Measurements from ENCODE around the gene CR1. TPM values are rescaled to one million over a fixed set of nuclear protein-coding genes. Genes with fewer than 3 reads are reported as not detected.

CR1 gene
- total and polyA plus RNA-seq, 9 of the 15 experiments (the other 6 are each of a cell fraction or from before 2014, with no cell fraction given): 0.07 to 0.47 (median 0.18) TPM

- no peak for TF ChIP-seq REST (IDR thresholded peaks at IDR 0.05; ENCODE audit: borderline replicate concordance)
- TF ChIP-seq REST (CRISPR knock-in tag; IDR thresholded peaks at IDR 0.05; ENCODE audit: low read depth): no peak
- no peak; the same call in 1 of the 2 replicates for TF ChIP-seq ZNF239 (CRISPR knock-in tag; IDR thresholded peaks at IDR 0.05)
- no peak for TF ChIP-seq NFXL1 (CRISPR knock-in tag; IDR thresholded peaks at IDR 0.05)
- no peak for TF ChIP-seq IRF2 (CRISPR knock-in tag; IDR thresholded peaks at IDR 0.05)
- TF ChIP-seq POLR2A (conservative IDR thresholded peaks at IDR 0.05): peak; percentile 89
- TF ChIP-seq SIN3B (IDR thresholded peaks at IDR 0.05; ENCODE audit: low read depth): no peak
- no peak for TF ChIP-seq ZNF644 (tag; IDR thresholded peaks at IDR 0.05; ENCODE audit: low read depth)
- no peak for TF ChIP-seq ZNF583 (CRISPR knock-in tag; IDR thresholded peaks at IDR 0.05)
- TF ChIP-seq POLR2AphosphoS2 (IDR thresholded peaks at IDR 0.05; ENCODE audit: low read length): no peak
- TF ChIP-seq L3MBTL2 (IDR thresholded peaks at IDR 0.05): peak; percentile 99
- no peak; the same call in 1 of the 2 replicates for TF ChIP-seq ZNF766 (CRISPR knock-in tag; conservative IDR thresholded peaks at IDR 0.05)
- peak; percentile 79 for TF ChIP-seq ZNF175 (CRISPR knock-in tag; IDR thresholded peaks at IDR 0.05; ENCODE audit: low read depth)
- peak; percentile 98 for TF ChIP-seq DPF2 (IDR thresholded peaks at IDR 0.05)
- peak; percentile 94 for TF ChIP-seq EP300 (IDR thresholded peaks at IDR 0.05; ENCODE audit: low read length)
- no peak for TF ChIP-seq RBM17 (IDR thresholded peaks at IDR 0.05; ENCODE audit: borderline replicate concordance, low read depth, low read length)
- TF ChIP-seq NFYB (IDR thresholded peaks at IDR 0.05; ENCODE audit: extremely low read depth, insufficient read length): peak; percentile 98
- TF ChIP-seq, protein P1, sequence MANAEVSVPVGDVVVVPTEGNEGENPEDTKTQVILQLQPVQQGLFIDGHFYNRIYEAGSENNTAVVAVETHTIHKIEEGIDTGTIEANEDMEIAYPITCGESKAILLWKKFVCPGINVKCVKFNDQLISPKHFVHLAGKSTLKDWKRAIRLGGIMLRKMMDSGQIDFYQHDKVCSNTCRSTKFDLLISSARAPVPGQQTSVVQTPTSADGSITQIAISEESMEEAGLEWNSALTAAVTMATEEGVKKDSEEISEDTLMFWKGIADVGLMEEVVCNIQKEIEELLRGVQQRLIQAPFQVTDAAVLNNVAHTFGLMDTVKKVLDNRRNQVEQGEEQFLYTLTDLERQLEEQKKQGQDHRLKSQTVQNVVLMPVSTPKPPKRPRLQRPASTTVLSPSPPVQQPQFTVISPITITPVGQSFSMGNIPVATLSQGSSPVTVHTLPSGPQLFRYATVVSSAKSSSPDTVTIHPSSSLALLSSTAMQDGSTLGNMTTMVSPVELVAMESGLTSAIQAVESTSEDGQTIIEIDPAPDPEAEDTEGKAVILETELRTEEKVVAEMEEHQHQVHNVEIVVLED (CRISPR knock-in tag; IDR thresholded peaks at IDR 0.05): no peak
- TF ChIP-seq CREB3 (tag; conservative IDR thresholded peaks at IDR 0.05; ENCODE audit: low read depth): no peak
- TF ChIP-seq BCOR (IDR thresholded peaks at IDR 0.05): peak; percentile 76
Observed at GRCh38 chr1:207519505-207520399, 23.8 kb downstream of the CR1 start (continued).
